ENCODE results near the gene ADCY10.

DNA sequence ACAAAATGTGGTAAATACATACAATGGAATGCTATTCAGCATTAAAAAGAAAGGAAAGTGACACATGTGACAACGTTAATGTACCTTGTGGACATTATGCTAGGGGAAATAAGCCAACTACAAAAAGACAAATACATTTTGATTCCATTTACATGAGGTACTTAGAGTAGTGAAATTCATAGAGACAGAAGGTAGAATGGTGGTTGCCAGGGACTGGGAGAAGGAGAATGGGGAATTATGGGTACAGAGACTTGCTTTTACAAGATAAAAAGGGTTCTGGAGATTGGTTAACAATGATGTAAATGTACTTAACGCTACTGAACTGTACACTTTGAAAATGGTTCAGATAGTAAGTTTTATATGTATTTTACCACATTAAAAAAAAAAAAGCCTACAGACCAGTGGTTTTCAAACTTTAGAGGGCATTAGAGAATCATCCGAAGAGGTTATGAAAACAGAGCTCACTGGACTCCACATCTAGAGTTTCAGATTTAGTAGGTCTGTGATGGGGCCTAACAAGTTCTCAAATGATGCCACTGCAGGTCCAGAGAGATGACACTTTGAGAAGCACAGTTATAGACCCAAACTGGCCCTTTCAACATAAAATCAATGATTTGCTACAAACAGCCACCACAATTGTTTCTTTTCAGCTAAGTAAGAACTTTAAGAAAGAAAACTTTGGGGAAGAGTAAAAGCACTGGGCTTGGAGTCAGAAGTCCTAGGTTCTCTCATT is 9.6 kb upstream of the ADCY10 start:
- TF ChIP-seq CTCF (conservative IDR thresholded peaks at IDR 0.05; ENCODE audit: low read length) (no peak), EZH2phosphoT487 (IDR thresholded peaks at IDR 0.05; ENCODE audit: borderline replicate concordance, low read depth, low read length) (no peak)
